ENCODE data around the gene STAP1.
"Not testable (repeated sequence)": the region's sequence is repeated elsewhere in the genome, so short reads cannot be mapped to it uniquely, and the experiment has no call there.

The STAP1 gene

DNA sequence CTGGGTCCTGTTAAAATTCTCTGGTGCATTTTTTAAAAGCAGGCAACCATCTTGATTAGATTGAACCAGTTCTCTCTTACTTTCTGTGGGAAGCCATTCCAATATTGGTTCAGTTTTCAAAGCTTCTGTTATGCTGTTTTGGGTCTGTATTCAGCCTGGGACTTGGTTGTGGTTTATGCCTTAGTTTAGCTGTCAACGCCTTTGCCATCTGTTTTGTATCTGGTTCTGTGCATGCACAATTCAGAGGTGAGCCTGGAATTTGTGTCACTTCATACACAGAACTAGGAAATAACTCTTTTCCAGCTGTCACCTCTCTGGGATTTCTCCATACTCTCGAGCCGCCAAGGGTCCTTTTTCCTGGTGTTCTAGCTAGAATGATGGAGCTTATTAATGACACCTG, 46.2 kb downstream of the STAP1 start:
- Histone ChIP-seq H3K36me3 (ENCODE audit: insufficient read depth, low read length) (no peaks in the 10 kb centered on the region), H3K4me3 (ENCODE audit: low read length) (no peak overlapping the region), H3K27me3 (ENCODE audit: insufficient read depth, low read length) (no peaks in the 10 kb centered on the region), H3K9me3 (ENCODE audit: low read length) (no peaks in the 10 kb centered on the region), H2AFZ (ENCODE audit: low read depth, low read length) (no peak overlapping the region), H3K4me1 (ENCODE audit: insufficient read depth, low read length) (no peaks in the 10 kb centered on the region)

DNA sequence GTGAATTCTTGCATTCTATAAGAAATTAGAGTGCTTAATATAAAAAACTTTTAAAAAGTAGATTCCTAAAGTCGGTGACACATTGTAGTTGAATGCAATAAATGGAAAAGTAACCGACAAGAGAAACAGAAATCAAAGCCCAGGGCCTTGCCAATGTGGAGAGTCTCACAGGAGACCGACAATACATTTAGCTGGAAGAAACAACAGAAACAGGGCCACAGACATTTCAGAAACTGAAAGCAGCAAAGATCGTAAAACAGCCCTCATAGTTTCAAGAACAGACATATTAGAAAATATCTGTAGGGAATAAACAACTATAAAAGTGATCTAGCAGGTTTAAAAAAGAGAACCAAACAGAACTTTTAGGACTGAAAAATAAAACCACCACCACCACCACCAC, 49.5 kb downstream of the STAP1 start:
- Histone ChIP-seq H3K36me3 (ENCODE audit: insufficient read depth, low read length) (no peaks in the 10 kb centered on the region), H3K4me1 (ENCODE audit: insufficient read depth, low read length) (no peaks in the 10 kb centered on the region), H3K9me3 (ENCODE audit: low read length) (no peaks in the 10 kb centered on the region), H3K27me3 (ENCODE audit: insufficient read depth, low read length) (no peaks in the 10 kb centered on the region), H3K4me3 (ENCODE audit: low read length) (no peak overlapping the region), H2AFZ (ENCODE audit: low read depth, low read length) (no peak overlapping the region)

DNA sequence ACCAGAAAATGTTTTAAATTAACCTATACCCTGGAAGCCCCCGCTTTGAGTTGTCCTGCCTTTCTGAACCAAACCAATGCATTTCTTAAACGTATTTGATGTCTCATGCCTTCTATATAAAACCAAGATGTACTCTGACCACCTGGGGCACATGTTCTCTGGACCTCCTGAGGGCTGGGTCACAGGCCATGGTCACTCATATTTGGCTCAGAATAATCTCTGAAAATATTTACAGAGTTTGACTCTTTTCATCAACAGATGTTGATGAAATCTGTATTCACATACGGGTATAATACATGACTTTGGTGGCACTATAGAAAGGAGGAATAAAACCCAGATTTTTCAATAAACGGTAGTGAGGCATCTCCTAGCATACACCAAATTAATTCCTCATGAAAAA, 55.7 kb downstream of the STAP1 start:
- Histone ChIP-seq H3K27me3 (ENCODE audit: insufficient read depth, low read length) (no peaks in the 10 kb centered on the region), H2AFZ (ENCODE audit: low read depth, low read length) (no peak overlapping the region), H3K9me3 (ENCODE audit: low read length) (no peaks in the 10 kb centered on the region)

GRCh38 chr4:67615119-67615518, 56.6 kb downstream of the STAP1 start:
- no peaks in the 10 kb centered on the region for H3K9me3 ChIP-seq (ENCODE audit: low read length)
- no peak overlapping the region for H3K4me3 ChIP-seq (ENCODE audit: low read length)
- H3K27me3 ChIP-seq (ENCODE audit: insufficient read depth, low read length), result no peaks in the 10 kb centered on the region
- no peaks in the 10 kb centered on the region for H3K4me1 ChIP-seq (ENCODE audit: insufficient read depth, low read length)
- H2AFZ ChIP-seq (ENCODE audit: low read depth, low read length), result no peak overlapping the region
- peaks cover 23% of the 10 kb centered on the region for H3K36me3 ChIP-seq (ENCODE audit: insufficient read depth, low read length)

More for the DNA sequence above, 55.7 kb downstream of the STAP1 start:
- no peak overlapping the region for H3K4me3 ChIP-seq (ENCODE audit: low read length)
- no peaks in the 10 kb centered on the region for H3K4me1 ChIP-seq (ENCODE audit: insufficient read depth, low read length)
- H3K36me3 ChIP-seq (ENCODE audit: insufficient read depth, low read length), result peaks cover 14% of the 10 kb centered on the region

GRCh38 chr4:67616478-67616877, 58.0 kb downstream of the STAP1 start:
- Histone ChIP-seq H2AFZ (ENCODE audit: low read depth, low read length) (no peak overlapping the region), H3K36me3 (ENCODE audit: insufficient read depth, low read length) (peaks cover 34% of the 10 kb centered on the region), H3K4me3 (ENCODE audit: low read length) (no peak overlapping the region), H3K27me3 (ENCODE audit: insufficient read depth, low read length) (no peaks in the 10 kb centered on the region), H3K4me1 (ENCODE audit: insufficient read depth, low read length) (no peaks in the 10 kb centered on the region), H3K9me3 (ENCODE audit: low read length) (no peaks in the 10 kb centered on the region)

DNA sequence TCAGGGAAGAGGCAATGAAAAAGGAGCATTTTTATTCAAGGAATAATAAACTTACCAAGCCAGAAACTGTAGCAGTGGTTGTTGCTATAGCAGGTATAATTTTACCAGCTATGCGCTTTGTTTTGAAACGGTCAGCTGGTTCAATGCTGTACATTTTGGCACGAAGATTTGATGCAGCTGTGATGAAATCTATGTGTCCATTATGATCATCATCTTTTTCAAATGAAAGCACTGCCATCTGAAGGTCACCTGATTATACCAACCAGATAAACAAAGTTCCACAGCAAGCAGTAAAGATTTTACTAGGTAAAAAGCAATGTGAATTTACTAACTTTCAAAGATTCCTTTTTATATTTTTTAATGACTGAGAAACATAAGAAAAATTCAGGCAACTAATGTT, 66.4 kb downstream of the STAP1 start:
- no peak overlapping the region for H3K4me3 ChIP-seq (ENCODE audit: low read length)
- H3K36me3 ChIP-seq (ENCODE audit: insufficient read depth, low read length), result peaks cover 73% of the 10 kb centered on the region
- H3K4me1 ChIP-seq (ENCODE audit: insufficient read depth, low read length), result no peaks in the 10 kb centered on the region

DNA sequence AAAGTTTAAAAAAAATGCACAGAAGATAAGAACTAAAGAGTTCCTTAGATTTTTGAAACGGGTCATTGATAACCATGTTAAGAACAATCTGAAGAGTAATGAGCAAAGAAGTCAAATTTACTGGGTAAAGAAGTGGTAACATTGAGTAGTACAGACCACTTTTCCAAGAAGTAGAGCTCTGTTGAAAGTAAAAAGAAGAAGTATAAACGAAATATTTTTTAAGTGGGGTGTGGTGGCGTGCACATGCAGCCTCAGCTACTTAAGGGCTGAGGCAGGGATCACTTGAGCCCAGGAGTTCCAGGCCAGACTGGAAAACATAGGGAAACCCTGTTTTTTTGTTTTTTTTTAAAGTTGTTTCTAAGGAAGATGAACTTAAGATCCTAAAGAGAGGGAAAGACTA, 74.0 kb downstream of the STAP1 start:
- Histone ChIP-seq H3K27me3 (ENCODE audit: insufficient read depth, low read length) (no peaks in the 10 kb centered on the region), H3K4me3 (ENCODE audit: low read length) (no peak overlapping the region), H3K9me3 (ENCODE audit: low read length) (no peaks in the 10 kb centered on the region), H2AFZ (ENCODE audit: low read depth, low read length) (no peak overlapping the region), H3K4me1 (ENCODE audit: insufficient read depth, low read length) (no peaks in the 10 kb centered on the region), H3K36me3 (ENCODE audit: insufficient read depth, low read length) (peaks cover 60% of the 10 kb centered on the region)

More for the DNA sequence above, 66.4 kb downstream of the STAP1 start:
- H3K27me3 ChIP-seq (ENCODE audit: insufficient read depth, low read length), result no peaks in the 10 kb centered on the region
- H2AFZ ChIP-seq (ENCODE audit: low read depth, low read length), result no peak overlapping the region
- H3K9me3 ChIP-seq (ENCODE audit: low read length), result no peaks in the 10 kb centered on the region

DNA sequence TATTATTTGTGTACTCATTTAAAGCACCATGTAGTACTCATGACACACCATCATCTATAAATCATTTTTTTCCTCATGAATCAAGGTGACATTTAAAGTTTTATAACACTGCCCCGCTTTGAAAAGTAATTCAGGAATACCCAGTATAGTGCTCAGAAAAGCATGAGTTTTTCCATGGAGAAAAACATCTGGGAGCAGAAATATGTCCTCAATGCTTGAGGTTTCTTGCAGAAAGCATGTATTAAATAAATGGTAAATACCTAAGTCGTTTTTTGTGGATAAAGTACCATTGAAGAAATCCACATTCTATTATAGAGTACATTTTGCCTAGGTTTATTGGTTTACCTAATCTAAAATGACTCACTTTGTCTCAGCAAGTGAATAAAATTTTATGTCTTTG, 76.2 kb downstream of the STAP1 start:
- H2AFZ ChIP-seq (ENCODE audit: low read depth, low read length), result no peak overlapping the region
- H3K27me3 ChIP-seq (ENCODE audit: insufficient read depth, low read length), result no peaks in the 10 kb centered on the region
- peaks cover 63% of the 10 kb centered on the region for H3K36me3 ChIP-seq (ENCODE audit: insufficient read depth, low read length)
- no peak overlapping the region for H3K4me3 ChIP-seq (ENCODE audit: low read length)
- H3K9me3 ChIP-seq (ENCODE audit: low read length), result peaks cover 6% of the 10 kb centered on the region
- H3K4me1 ChIP-seq (ENCODE audit: insufficient read depth, low read length), result no peaks in the 10 kb centered on the region

DNA sequence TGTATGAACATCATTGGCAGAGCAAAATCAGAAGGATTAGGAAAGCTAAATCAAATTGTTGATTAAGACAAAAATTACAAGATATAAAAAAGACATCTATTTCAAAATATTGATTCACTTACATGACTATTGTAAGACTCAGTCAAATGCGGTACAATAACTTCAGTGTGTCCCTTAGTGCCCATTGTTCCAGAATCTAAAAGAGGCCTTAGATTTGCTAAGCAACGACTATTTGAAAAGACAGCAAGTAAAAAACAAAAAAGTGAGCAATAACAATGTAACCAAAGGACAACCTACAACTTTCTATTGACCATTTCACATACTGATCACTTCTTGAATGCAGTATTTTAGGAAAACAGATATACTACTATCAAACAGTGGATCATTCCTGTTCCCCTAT, 76.8 kb downstream of the STAP1 start:
- Histone ChIP-seq H3K4me1 (ENCODE audit: insufficient read depth, low read length) (no peaks in the 10 kb centered on the region), H3K36me3 (ENCODE audit: insufficient read depth, low read length) (peaks cover 62% of the 10 kb centered on the region), H3K4me3 (ENCODE audit: low read length) (no peak overlapping the region), H3K9me3 (ENCODE audit: low read length) (peaks cover 6% of the 10 kb centered on the region), H2AFZ (ENCODE audit: low read depth, low read length) (no peak overlapping the region), H3K27me3 (ENCODE audit: insufficient read depth, low read length) (no peaks in the 10 kb centered on the region)

- not testable (repeated sequence) for H3K4me1 ChIP-seq (ENCODE audit: insufficient read depth, low read length); H3K9me3 ChIP-seq (ENCODE audit: low read length); H2AFZ ChIP-seq (ENCODE audit: low read depth, low read length); H3K4me3 ChIP-seq (ENCODE audit: low read length); H3K27me3 ChIP-seq (ENCODE audit: insufficient read depth, low read length)
- H3K36me3 ChIP-seq (ENCODE audit: insufficient read depth, low read length), result peaks cover 53% of the 10 kb centered on the region
Observed at GRCh38 chr4:67636978-67637377, 78.5 kb downstream of the STAP1 start.

DNA sequence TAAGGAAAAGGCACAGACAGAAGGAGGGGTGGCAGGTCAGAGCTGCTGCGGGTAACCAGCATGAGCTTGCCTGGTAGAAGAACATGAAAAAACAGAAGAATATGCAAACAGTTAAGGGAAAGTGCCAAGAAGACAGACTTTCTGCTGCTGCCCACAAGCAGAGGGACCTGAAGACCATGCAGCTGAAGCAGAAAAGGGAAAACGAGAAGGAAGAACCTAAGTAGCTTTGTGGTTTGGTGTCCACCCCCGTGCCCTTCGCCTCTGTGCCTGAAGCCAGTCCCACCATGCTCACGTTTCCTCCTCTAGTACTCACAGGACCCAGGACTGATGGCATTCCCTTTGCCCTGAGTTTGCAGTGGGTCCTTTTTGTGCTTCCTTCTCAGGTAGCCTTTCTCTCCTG, 79.6 kb downstream of the STAP1 start:
- H3K9me3 ChIP-seq (ENCODE audit: low read length), result peaks cover 6% of the 10 kb centered on the region
- H2AFZ ChIP-seq (ENCODE audit: low read depth, low read length), result no peak overlapping the region
- peaks cover 45% of the 10 kb centered on the region for H3K36me3 ChIP-seq (ENCODE audit: insufficient read depth, low read length)
- no peak overlapping the region for H3K4me3 ChIP-seq (ENCODE audit: low read length)
- H3K4me1 ChIP-seq (ENCODE audit: insufficient read depth, low read length), result no peaks in the 10 kb centered on the region
- no peaks in the 10 kb centered on the region for H3K27me3 ChIP-seq (ENCODE audit: insufficient read depth, low read length)

DNA sequence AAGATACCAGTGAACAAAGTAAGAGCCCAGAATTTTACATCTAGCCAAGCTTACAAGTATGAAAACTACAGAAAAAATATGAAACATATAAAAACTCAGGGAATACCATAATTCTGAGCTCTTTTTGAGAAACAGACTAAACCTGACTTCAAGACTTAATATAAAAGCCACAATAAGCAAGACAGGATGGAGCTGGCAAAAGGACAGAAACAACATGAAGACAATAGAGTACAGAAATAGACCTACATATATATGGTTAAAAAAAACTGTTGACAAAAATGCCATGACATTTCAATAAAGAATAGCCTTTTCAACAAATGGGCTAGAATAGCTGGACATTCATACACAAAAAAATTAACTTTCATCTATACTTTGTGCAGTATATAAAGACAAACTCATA, 93.0 kb downstream of the STAP1 start:
- no peaks in the 10 kb centered on the region for H3K27me3 ChIP-seq (ENCODE audit: insufficient read depth, low read length)
- H3K9me3 ChIP-seq (ENCODE audit: low read length), result peaks cover 2% of the 10 kb centered on the region
- peaks cover 12% of the 10 kb centered on the region for H3K36me3 ChIP-seq (ENCODE audit: insufficient read depth, low read length)
- no peak overlapping the region for H2AFZ ChIP-seq (ENCODE audit: low read depth, low read length)
- H3K4me3 ChIP-seq (ENCODE audit: low read length), result no peak overlapping the region
- no peaks in the 10 kb centered on the region for H3K4me1 ChIP-seq (ENCODE audit: insufficient read depth, low read length)
